Hindlimb muscle (tissue), 1 donor: ENCODE data around the gene GJA4. TPM values are rescaled to one million over a fixed set of nuclear protein-coding genes. Genes with fewer than 3 reads are reported as not detected.

Source experiments
- DNase-seq: peaks from one replicate; pipeline ENCODE4 v3.0.0-alpha.2; 2013
- polyA plus RNA-seq: library from polyadenylated mRNA; unstranded; fragments of 120-200 nt; gene quantifications from one replicate; pipeline ENCODE4 v1.2.1, GENCODE V29; 2013; ENCODE audit not compliant: insufficient read length

The GJA4 gene
- polyA plus RNA-seq = 37.1 TPM

DNA sequence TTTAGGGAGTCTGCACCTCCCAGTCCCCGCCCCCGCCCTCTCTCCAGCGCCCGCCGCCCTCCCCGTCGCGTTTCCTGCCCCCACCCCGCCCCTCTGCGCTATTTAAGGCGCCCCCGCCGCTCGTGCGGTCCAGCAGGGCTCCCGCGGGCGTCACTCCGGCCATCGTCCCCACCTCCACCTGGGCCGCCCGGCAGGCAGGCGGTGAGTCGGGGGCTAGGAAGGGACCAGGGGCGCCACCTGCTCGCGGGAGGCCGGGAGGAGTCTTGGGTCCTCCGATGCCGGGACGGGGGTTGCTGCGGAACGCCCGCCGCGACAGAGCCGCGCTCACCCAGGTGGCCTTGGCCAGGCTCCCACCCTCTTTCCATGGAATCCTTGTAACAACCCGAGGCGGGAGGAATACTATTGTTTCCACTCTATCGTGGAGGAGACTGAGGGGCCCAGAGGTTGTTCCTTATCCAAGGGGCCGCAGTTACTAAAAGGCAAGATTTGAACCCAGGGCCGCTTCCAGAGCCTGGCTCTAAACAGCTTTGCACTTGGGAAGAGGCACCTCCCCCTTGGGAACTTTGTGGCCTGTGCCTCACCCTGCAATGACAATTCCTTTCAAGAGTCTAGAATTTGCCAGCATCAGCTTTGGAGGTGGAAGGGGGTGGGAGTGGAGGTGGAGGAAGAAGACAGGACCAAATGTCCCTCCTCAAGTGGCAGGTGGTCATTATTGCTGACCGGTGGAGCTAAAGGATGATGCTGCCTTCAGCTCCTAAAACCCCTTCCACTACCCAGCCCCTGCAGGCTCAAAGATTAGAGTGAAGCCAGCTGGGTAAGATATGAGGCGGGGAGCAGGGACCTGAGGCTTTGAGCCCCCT lies at the start of gene GJA4:
Gene GJA4, plus strand, starts transcription at position 132 of the 860 bp plus-strand sequence. CDS start 1,215 bp downstream, outside the sequence.
- no peak for DNase-seq

DNA sequence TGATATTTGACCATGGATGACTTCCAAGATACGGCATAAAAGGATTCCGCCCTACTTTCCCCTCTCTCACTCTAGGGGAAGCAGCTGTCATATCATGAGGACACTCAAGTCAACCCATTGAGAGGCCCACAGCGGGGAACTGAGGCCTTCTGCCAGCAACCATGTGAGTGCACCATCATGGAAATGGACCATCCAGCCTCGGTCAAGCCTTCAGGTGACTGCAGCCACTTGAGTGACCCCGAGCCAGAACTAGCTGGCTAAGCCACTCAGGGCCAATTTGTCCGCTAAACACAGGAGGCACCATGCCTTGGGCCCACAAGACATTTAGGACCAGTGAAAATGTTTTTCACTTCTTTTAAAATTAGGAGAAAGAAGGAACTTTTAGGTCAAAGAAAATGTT lies 49.0 kb upstream of the GJA4 start:
- no peak for DNase-seq

DNA sequence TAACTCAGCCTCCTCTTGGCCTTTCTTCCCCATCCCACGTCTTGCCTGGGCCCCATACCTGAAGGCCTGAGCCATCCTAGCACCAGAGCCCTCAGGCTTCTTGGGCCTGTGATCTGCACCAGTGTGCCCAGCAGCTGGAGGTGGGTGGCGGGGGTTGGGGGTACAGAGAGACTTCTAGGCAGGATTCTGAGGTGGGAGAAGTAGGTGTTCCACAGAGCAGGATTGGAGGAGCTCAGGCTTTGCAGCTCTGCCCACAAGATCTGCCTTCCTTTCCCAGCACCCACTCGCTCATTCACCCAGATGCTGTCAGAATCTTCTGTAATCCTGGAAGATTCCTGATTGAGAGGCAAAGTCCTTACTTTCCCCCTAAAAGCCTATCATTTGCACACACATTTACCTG lies 47.9 kb upstream of the GJA4 start:
- DNase-seq = no peak

DNA sequence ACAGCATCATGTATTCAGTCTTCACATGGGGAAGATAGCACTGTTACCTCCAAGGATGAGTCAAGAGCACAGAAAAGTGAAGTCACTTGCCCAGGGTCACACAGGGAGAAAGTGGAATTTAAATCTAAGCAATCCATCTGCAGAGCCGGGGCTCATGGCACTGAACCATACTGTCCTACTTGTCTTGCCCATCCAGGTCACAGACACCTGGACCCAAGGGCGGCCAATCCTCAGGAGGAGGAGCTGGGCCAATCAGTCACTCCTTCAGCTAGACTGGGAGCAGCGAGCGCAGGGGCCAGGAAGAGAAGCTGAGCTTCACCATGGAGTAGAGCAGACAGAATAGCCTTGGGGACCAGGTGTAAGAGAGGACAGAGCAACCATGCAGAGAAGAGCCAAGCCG lies 47.1 kb upstream of the GJA4 start:
- DNase-seq = no peak

GRCh38 chr1:34746101-34746500 lies 46.7 kb upstream of the GJA4 start:
- DNase-seq = no peak

DNA sequence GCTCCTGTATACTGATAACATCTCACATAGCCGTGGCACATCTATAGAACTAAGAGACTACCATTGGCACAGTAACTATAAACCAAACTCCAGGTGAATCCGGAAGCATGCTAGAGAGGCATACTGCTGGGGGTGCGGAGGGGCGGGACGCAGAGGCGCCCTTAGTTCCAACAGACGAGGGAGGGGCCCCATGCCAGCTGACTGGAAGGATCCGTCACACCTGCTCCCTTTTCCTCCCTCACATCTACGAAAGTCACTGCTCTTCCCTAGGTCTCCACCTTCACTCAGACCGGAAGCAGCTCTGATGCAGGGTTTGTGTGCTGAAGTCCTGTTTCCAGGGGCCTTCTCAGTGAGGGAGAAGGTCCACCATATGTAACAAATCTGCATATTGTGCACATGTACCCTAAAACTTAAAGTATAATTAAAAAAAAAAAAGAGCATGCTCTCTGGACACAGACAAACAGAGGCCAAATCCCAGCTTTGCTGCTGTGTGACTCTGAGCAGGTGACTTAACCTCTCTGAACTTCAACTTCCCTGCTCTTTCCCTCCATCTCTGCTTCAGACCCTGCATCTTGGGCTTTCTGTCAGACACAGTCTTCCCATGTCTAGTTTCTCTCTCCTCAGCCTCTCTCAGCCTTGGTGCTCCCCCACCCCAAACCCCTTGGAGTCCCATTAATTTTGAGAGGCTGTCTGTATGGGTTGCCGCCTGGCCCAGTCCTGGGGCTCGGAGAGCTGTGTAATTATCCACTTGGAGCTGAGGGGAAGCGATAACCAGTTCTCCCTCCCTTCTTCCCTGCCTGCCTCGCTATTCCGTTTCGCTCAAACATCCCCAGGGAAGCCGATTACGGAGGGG lies 45.8 kb upstream of the GJA4 start:
- DNase-seq = no peak

DNA sequence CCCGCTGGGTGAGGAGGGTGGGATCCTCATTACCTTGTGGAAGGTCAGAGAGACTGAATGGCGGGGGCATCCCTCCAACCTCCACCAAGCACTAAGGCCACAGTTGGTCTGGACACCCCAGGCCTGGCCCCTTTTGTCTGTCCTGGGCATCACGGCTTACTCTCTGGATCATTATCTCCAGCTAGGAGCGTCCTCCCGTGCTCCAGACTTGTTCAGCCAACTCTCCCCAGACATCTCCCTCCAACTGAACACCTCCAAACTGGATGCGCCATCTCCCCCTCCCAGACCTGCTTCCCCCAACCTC lies 45.2 kb upstream of the GJA4 start:
- no peak for DNase-seq

DNA sequence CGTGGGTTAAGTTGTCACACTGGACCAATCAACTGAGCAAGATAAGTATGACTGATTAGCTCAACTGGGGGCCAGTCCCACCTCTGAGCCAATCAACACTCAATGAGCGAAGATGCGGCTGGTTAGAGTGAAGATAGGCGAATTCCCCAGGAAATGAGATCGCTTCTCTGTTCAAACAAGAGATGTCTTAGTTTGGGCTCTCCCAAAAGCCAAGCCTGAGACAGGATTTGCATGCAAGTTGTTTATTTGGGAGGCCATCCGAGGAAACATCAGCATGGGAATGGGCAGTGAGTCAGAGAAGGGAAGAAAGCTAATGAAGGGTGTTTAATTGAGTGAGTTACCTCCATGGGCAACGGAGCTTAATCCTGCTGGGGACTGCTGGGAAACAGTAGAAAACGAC lies 42.8 kb upstream of the GJA4 start:
- no peak for DNase-seq

- no peak for DNase-seq
Measured at GRCh38 chr1:34750610-34751009, 42.2 kb upstream of the GJA4 start.

GRCh38 chr1:34753163-34753562 lies 39.6 kb upstream of the GJA4 start:
- DNase-seq = no peak

DNA sequence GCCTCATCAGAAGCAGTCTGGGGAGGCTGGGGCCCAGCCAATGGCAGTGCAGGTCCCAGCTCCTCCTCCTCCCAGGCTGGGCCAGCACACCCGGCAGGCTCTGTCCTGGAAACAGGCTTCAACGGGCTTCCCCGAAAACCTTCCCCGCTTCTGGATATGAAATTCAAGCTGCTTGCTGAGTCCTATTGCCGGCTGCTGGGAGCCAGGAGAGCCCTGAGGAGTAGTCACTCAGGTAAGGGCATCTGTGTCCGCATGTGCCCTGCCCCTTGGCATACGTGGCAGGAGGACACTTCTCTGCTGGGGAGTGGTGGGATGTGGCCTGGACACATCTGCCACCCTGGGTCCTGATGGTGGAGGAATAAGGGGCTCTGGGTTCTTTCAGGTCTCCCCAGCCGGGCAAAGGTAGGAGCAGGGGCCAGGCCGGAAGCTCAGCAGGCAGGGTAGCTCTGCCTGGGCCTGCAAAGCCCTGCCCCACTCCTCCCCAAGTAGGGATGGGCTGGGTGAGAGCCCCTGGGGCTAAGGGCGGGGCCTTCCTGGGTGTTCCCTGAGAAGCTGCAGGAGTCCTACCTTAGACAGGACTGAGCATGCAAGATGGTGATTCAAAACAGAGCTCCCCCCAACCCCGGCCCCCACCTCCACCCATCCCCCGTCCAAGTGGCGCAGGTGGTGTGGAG lies 37.7 kb upstream of the GJA4 start, which contains the start of gene GJB5:
Gene GJB5, plus strand, starts transcription at position 84 of the 674 bp plus-strand sequence. CDS start 2,284 bp downstream, outside the sequence.
- no peak for DNase-seq

DNA sequence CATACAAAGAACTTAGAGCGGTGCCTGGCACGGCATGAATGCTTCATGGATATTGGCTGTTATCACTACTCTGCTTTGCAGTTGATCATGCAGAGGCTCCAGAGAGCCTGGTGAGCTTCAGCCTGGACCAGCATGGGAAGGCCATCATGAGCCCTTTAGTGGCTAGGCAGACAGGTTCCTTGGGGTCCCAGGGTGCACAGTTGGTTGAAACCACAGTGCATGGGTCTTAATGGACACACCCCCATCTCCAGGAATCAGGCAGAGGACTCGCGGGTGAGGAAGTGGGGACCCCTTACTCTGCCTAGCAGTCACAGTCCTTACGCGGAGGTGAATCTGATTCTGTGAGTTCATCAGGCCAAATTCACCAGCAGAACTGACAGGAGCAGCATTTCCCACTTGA lies 36.8 kb upstream of the GJA4 start:
- DNase-seq = no peak

- DNase-seq = no peak
Measured at GRCh38 chr1:34757386-34757785, 35.4 kb upstream of the GJA4 start.

GRCh38 chr1:34758751-34759150 lies 34.0 kb upstream of the GJA4 start:
- no peak for DNase-seq

- DNase-seq = no peak
Measured at GRCh38 chr1:34759503-34760357, 33.1 kb upstream of the GJA4 start, which contains the start of gene GJB4. Gene GJB4, plus strand, starts transcription at chr1:34759740. Its CDS starts 1,515 bp downstream, at chr1:34761255.

DNA sequence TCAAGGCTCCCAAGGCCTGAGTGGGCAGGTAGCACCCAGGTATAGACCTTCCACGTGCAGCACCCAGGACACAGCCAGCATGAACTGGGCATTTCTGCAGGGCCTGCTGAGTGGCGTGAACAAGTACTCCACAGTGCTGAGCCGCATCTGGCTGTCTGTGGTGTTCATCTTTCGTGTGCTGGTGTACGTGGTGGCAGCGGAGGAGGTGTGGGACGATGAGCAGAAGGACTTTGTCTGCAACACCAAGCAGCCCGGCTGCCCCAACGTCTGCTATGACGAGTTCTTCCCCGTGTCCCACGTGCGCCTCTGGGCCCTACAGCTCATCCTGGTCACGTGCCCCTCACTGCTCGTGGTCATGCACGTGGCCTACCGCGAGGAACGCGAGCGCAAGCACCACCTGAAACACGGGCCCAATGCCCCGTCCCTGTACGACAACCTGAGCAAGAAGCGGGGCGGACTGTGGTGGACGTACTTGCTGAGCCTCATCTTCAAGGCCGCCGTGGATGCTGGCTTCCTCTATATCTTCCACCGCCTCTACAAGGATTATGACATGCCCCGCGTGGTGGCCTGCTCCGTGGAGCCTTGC lies 31.5 kb upstream of the GJA4 start:
- no peak for DNase-seq

- DNase-seq = no peak
Measured at GRCh38 chr1:34761776-34762307, 31.0 kb upstream of the GJA4 start.

- DNase-seq = no peak
Measured at GRCh38 chr1:34762474-34763141, 30.2 kb upstream of the GJA4 start.

- DNase-seq = no peak
Measured at GRCh38 chr1:34763142-34763781, 29.5 kb upstream of the GJA4 start.

GRCh38 chr1:34768856-34769255 lies 23.9 kb upstream of the GJA4 start:
- no peak for DNase-seq
